Measurements from ENCODE around the gene GP1BB.

The GP1BB gene

GRCh38 chr22:19719488-19720021 lies 3.8 kb upstream of the GP1BB start:
- H3K27ac ChIP-seq, result no peak overlapping the region
- no peaks in the 10 kb centered on the region for H3K4me1 ChIP-seq
- no peaks in the 10 kb centered on the region for H3K27me3 ChIP-seq (ENCODE audit: control insufficient read depth, insufficient read depth, low read length)
- TF ChIP-seq CTCF (IDR thresholded peaks at IDR 0.05), result no peak
- no peak overlapping the region for H3K4me2 ChIP-seq (ENCODE audit: low read length)
- no peaks in the 10 kb centered on the region for H3K9me3 ChIP-seq (ENCODE audit: control insufficient read depth, low read length)
- H3K9ac ChIP-seq, result no peak overlapping the region
- H3K79me2 ChIP-seq, result no peaks in the 10 kb centered on the region
- H3K4me3 ChIP-seq (ENCODE audit: low read depth, low read length), result no peak overlapping the region
- no peaks in the 10 kb centered on the region for H3K36me3 ChIP-seq (ENCODE audit: control insufficient read depth, insufficient read depth, low read length)
- H2AFZ ChIP-seq, result no peak overlapping the region

- Histone ChIP-seq H3K9me3 (ENCODE audit: control insufficient read depth, low read length) (no peaks in the 10 kb centered on the region), H3K4me3 (ENCODE audit: low read depth, low read length) (no peak overlapping the region), H3K27me3 (ENCODE audit: control insufficient read depth, insufficient read depth, low read length) (no peaks in the 10 kb centered on the region)
These were observed 3.0 kb upstream of the GP1BB start for GRCh38 chr22:19720150-19720827.

GRCh38 chr22:19720999-19721329 lies 2.4 kb upstream of the GP1BB start:
- H3K4me1 ChIP-seq, result no peaks in the 10 kb centered on the region
- no peak overlapping the region for H2AFZ ChIP-seq
- no peak overlapping the region for H3K4me3 ChIP-seq (ENCODE audit: low read depth, low read length)
- no peaks in the 10 kb centered on the region for H3K36me3 ChIP-seq (ENCODE audit: control insufficient read depth, insufficient read depth, low read length)
- H3K27ac ChIP-seq, result no peak overlapping the region
- H3K27me3 ChIP-seq (ENCODE audit: control insufficient read depth, insufficient read depth, low read length), result no peaks in the 10 kb centered on the region
- H3K79me2 ChIP-seq, result no peaks in the 10 kb centered on the region
- H3K9me3 ChIP-seq (ENCODE audit: control insufficient read depth, low read length), result no peaks in the 10 kb centered on the region
- no peak overlapping the region for H3K9ac ChIP-seq
- no peak for TF ChIP-seq CTCF (IDR thresholded peaks at IDR 0.05)
- no peak overlapping the region for H3K4me2 ChIP-seq (ENCODE audit: low read length)

More at GRCh38 chr22:19720150-19720827, 3.0 kb upstream of the GP1BB start:
- no peak overlapping the region for H2AFZ ChIP-seq
- H3K4me1 ChIP-seq, result no peaks in the 10 kb centered on the region
- no peaks in the 10 kb centered on the region for H3K36me3 ChIP-seq (ENCODE audit: control insufficient read depth, insufficient read depth, low read length)
- H3K4me2 ChIP-seq (ENCODE audit: low read length), result no peak overlapping the region
- H3K79me2 ChIP-seq, result no peaks in the 10 kb centered on the region
- H3K9ac ChIP-seq, result no peak overlapping the region
- no peak for TF ChIP-seq CTCF (IDR thresholded peaks at IDR 0.05)
- H3K27ac ChIP-seq, result no peak overlapping the region

GRCh38 chr22:19721330-19722177 lies 1.8 kb upstream of the GP1BB start:
- Histone ChIP-seq H3K9me3 (ENCODE audit: control insufficient read depth, low read length) (no peaks in the 10 kb centered on the region), H3K27ac (no peak overlapping the region), H3K79me2 (no peaks in the 10 kb centered on the region), H3K9ac (no peak overlapping the region), H3K4me2 (ENCODE audit: low read length) (no peak overlapping the region), H3K27me3 (ENCODE audit: control insufficient read depth, insufficient read depth, low read length) (no peaks in the 10 kb centered on the region), H3K4me3 (ENCODE audit: low read depth, low read length) (no peak overlapping the region), H3K36me3 (ENCODE audit: control insufficient read depth, insufficient read depth, low read length) (no peaks in the 10 kb centered on the region), H2AFZ (no peak overlapping the region), H3K4me1 (no peaks in the 10 kb centered on the region)
- TF ChIP-seq CTCF (IDR thresholded peaks at IDR 0.05), result no peak

All from parathyroid adenoma (tissue), 2 donors.